GM23248 (cell line): ENCODE data around the gene PPP2R3B. TPM values are rescaled to one million over a fixed set of nuclear protein-coding genes. Genes with fewer than 3 reads are reported as not detected.

Experiments used
- DNase-seq: peaks from one replicate; pipeline ENCODE4 v3.0.0-alpha.2; 2015
- H2AFZ ChIP-seq: fragments of 200-600 bp; sonication (generic); 2 replicates; pipeline ENCODE4 v1.6.1; 2016; ENCODE audit warnings: antibody characterized with exemption
- H3F3A ChIP-seq: fragments of 200-600 bp; sonication (generic); 2 replicates; pipeline ENCODE4 v1.6.1; 2016; ENCODE audit warnings: mild to moderate bottlenecking, antibody characterized with exemption, mixed run types; ENCODE audit not compliant: insufficient read depth
- H3K27ac ChIP-seq: fragments of 200-600 bp; sonication (generic); 2 replicates; pipeline ENCODE4 v1.5.1; 2016; ENCODE audit warnings: mild to moderate bottlenecking
- H3K27me3 ChIP-seq: fragments of 200-600 bp; sonication (generic); replicated peaks from 2 replicates; pipeline ENCODE4 v1.6.1; 2016; ENCODE audit warnings: mild to moderate bottlenecking; ENCODE audit not compliant: insufficient read depth
- H3K36me3 ChIP-seq: fragments of 200-600 bp; sonication (generic); 2 replicates; pipeline ENCODE4 v1.6.1; 2016; ENCODE audit warnings: low read depth, mild to moderate bottlenecking
- H3K4me1 ChIP-seq: fragments of 200-600 bp; sonication (generic); 2 replicates; pipeline ENCODE4 v1.6.1; 2016; ENCODE audit warnings: mild to moderate bottlenecking; ENCODE audit not compliant: insufficient read depth
- H3K4me2 ChIP-seq: fragments of 200-600 bp; sonication (generic); one replicate; pipeline ENCODE4 v1.6.1; 2016; ENCODE audit warnings: mild to moderate bottlenecking; ENCODE audit not compliant: unreplicated experiment
- H3K4me3 ChIP-seq: fragments of 200-600 bp; sonication (generic); 2 replicates; pipeline ENCODE4 v1.5.1; 2016; ENCODE audit warnings: mild to moderate bottlenecking
- H3K79me2 ChIP-seq: fragments of 200-600 bp; sonication (generic); 2 replicates; pipeline ENCODE4 v1.6.1; 2016; ENCODE audit warnings: mild to moderate bottlenecking; ENCODE audit not compliant: insufficient read depth
- H3K9ac ChIP-seq: fragments of 200-600 bp; sonication (generic); 2 replicates; pipeline ENCODE4 v1.6.1; 2016; ENCODE audit warnings: mild to moderate bottlenecking
- H3K9me2 ChIP-seq: fragments of 200-600 bp; sonication (generic); 2 replicates; pipeline ENCODE4 v1.6.1; 2016; ENCODE audit warnings: mixed run types, mild to moderate bottlenecking, moderate library complexity; ENCODE audit not compliant: insufficient read depth
- H3K9me3 ChIP-seq: fragments of 200-600 bp; sonication (generic); one replicate; pipeline ENCODE4 v1.6.1; 2017; ENCODE audit warnings: low read depth
- H4K20me1 ChIP-seq: fragments of 200-600 bp; sonication (generic); 2 replicates; pipeline ENCODE4 v1.6.0; 2016; ENCODE audit not compliant: insufficient read depth
- EZH2 ChIP-seq: fragments of 200-600 bp; sonication (generic); IDR thresholded peaks from 2 replicates; pipeline ENCODE4 v1.6.1; 2018; ENCODE audit warnings: antibody characterized with exemption, mild to moderate bottlenecking; ENCODE audit not compliant: insufficient read depth, poor library complexity, severe bottlenecking
- EZH2phosphoT487 ChIP-seq: fragments of 200-600 bp; sonication (generic); IDR thresholded peaks from 2 replicates; pipeline ENCODE4 v1.6.1; 2018; ENCODE audit warnings: antibody characterized with exemption, moderate library complexity, mild to moderate bottlenecking, low read depth; ENCODE audit not compliant: insufficient read depth
- WGBS, 2 experiments: methylation state at CpG; one replicate each; pipeline ENCODE4 v1.1.6; 2015 to 2017; ENCODE audit warnings: low lambda C conversion rate in 2 of 2, low coverage in 1 of 2; ENCODE audit errors: missing lambda C conversion rate in 2 of 2; 5-methylcytosine and 5-hydroxymethylcytosine counted together
- in situ Hi-C: fragments of 300-500 bp; cut with MboI; formaldehyde crosslinking; loops from 2 replicates; pipeline ENCODE4 v1.15.0; 2020
- polyA plus RNA-seq: library from polyadenylated mRNA; unstranded; fragments of >200 nt; fragmentation: Nextera tagmentation; extraction: Ambion mirVana; gene quantifications from 2 replicates; pipeline ENCODE4 v1.2.1, GENCODE V29; 2016
- total RNA-seq: library from RNA; depleted of rRNA; stranded (reverse); fragments of >200 nt; shearing (Covaris generic); gene quantifications from 2 replicates; pipeline ENCODE4 v1.2.3, GENCODE V29; 2014

PPP2R3B gene
- total and polyA plus RNA-seq, 2 experiments from 2014 or later, result 7.4 to 16.6 TPM

DNA sequence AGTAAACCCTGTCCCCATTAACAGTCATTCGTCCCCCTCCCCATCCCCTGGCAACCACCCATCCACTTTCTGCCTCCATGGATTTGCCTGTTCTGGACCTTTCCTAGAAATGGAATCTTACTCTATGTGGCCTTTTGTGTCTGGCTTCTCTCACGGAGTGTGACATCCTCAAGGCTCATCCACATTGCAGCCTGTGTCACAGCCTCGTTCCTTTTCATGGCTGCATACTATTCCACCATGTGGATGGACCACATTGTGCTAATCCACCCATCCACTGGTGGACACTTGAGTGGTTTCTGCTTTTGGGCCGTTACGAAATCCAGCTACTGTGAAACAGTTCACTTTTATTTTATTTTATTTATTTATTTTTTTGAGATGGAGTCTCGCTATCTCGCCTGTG lies 8.1 kb upstream of the PPP2R3B start:
- Histone ChIP-seq H3K9ac (no peak overlapping the region), H3K79me2 (no peaks in the 10 kb centered on the region), H3K9me3 (no peaks in the 10 kb centered on the region), H3K9me2 (no peaks in the 10 kb centered on the region), H4K20me1 (no peaks in the 10 kb centered on the region), H3K4me1 (no peaks in the 10 kb centered on the region), H3K4me2 (no peak overlapping the region), H3K36me3 (no peaks in the 10 kb centered on the region), H3K27ac (no peak overlapping the region), H3K27me3 (no peaks in the 10 kb centered on the region), H2AFZ (no peak overlapping the region), H3K4me3 (no peak overlapping the region), H3F3A (no peaks in the 10 kb centered on the region)
- TF ChIP-seq EZH2phosphoT487 (no peak), EZH2 (no peak)
- 76 to 80% methylated on average over 6 to 7 of the region's 7 CpGs for WGBS, 2 experiments
- no peak for DNase-seq
- in situ Hi-C loops, result no loop called here

DNA sequence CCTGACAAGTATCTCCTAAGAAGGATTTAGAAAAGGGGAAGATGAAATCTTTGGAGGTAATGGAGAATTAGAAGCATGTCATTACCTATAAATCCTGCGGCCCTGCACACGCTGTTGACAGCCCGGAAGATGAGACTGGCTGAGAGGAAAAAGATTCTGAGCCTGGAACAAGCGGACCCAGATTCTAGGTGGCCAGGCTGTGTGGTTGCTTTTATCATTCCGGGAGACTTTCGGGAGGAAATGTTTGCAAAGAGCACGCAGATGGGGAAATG lies 5.8 kb upstream of the PPP2R3B start:
- Histone ChIP-seq H3K9me2 (no peaks in the 10 kb centered on the region), H3K4me2 (no peak overlapping the region), H2AFZ (no peak overlapping the region), H3K4me1 (0 out of 2 replicates have a peak, but pooled peaks cover 5% of the 10 kb centered on the region), H3K27ac (no peak overlapping the region), H3K9me3 (no peaks in the 10 kb centered on the region), H3K27me3 (no peaks in the 10 kb centered on the region), H3K79me2 (no peaks in the 10 kb centered on the region), H3F3A (no peaks in the 10 kb centered on the region), H3K9ac (no peak overlapping the region), H4K20me1 (no peaks in the 10 kb centered on the region), H3K36me3 (no peaks in the 10 kb centered on the region), H3K4me3 (no peak overlapping the region)
- DNase-seq, result no peak
- in situ Hi-C loops, result no loop called here
- 68 to 78% methylated on average over 7 of the region's 7 CpGs for WGBS, 2 experiments
- TF ChIP-seq EZH2 (no peak), EZH2phosphoT487 (no peak)

GRCh38 chrX:391717-392574 lies 5.2 kb upstream of the PPP2R3B start:
- 84 to 85% methylated on average over 34 of the region's 34 CpGs for WGBS, 2 experiments
- no peak overlapping the region for H3K4me2 ChIP-seq
- H3K36me3 ChIP-seq, result no peaks in the 10 kb centered on the region
- H3K27me3 ChIP-seq, result no peaks in the 10 kb centered on the region
- TF ChIP-seq EZH2 (no peak), EZH2phosphoT487 (no peak)
- 0 out of 2 replicates have a peak, but pooled peaks cover 5% of the 10 kb centered on the region for H3K4me1 ChIP-seq
- in situ Hi-C loops, result no loop called here
- no peaks in the 10 kb centered on the region for H3K9me2 ChIP-seq
- no peaks in the 10 kb centered on the region for H3F3A ChIP-seq
- H3K4me3 ChIP-seq, result no peak overlapping the region
- no peaks in the 10 kb centered on the region for H3K9me3 ChIP-seq
- no peak overlapping the region for H2AFZ ChIP-seq
- no peak for DNase-seq
- no peaks in the 10 kb centered on the region for H3K79me2 ChIP-seq
- H3K27ac ChIP-seq, result no peak overlapping the region
- no peaks in the 10 kb centered on the region for H4K20me1 ChIP-seq
- H3K9ac ChIP-seq, result no peak overlapping the region

- Histone ChIP-seq H3K4me1 (0 out of 2 replicates have a peak, but pooled peaks cover 5% of the 10 kb centered on the region), H2AFZ (no peak overlapping the region), H3K9me3 (no peaks in the 10 kb centered on the region), H3K36me3 (no peaks in the 10 kb centered on the region), H3K79me2 (no peaks in the 10 kb centered on the region), H3K9me2 (no peaks in the 10 kb centered on the region), H3K27me3 (no peaks in the 10 kb centered on the region), H3K27ac (no peak overlapping the region), H4K20me1 (no peaks in the 10 kb centered on the region), H3K4me3 (no peak overlapping the region), H3F3A (no peaks in the 10 kb centered on the region), H3K9ac (no peak overlapping the region), H3K4me2 (no peak overlapping the region)
- in situ Hi-C loops, result no loop called here
- WGBS, 2 experiments, result 86 to 88% methylated on average over 13 of the region's 13 CpGs
- TF ChIP-seq EZH2, result no peak
- no peak for TF ChIP-seq EZH2phosphoT487
- DNase-seq, result no peak
Observed at GRCh38 chrX:390459-390858, 3.8 kb upstream of the PPP2R3B start.
